ENCODE results near the gene TLCD5.

The TLCD5 gene

DNA sequence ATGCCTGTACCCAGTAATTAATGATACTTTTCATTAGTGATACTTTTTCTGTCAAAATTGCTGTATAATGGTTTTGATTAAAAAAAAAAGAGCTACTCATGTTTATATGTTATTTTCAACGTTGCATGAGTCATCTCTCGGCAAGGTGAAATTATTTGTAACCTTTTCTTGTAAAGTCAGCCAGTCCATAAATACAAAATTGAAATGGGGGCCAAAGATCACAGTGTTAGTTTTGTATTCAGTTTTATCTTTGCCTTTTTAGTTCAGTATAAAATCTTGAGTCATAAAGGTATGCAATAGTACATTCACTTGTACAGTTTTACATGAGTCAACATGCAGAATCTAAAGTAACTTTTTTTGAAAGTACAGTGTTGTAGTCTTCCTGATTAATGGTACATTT lies 15.4 kb downstream of the TLCD5 start:
- TF ChIP-seq, protein P1, sequence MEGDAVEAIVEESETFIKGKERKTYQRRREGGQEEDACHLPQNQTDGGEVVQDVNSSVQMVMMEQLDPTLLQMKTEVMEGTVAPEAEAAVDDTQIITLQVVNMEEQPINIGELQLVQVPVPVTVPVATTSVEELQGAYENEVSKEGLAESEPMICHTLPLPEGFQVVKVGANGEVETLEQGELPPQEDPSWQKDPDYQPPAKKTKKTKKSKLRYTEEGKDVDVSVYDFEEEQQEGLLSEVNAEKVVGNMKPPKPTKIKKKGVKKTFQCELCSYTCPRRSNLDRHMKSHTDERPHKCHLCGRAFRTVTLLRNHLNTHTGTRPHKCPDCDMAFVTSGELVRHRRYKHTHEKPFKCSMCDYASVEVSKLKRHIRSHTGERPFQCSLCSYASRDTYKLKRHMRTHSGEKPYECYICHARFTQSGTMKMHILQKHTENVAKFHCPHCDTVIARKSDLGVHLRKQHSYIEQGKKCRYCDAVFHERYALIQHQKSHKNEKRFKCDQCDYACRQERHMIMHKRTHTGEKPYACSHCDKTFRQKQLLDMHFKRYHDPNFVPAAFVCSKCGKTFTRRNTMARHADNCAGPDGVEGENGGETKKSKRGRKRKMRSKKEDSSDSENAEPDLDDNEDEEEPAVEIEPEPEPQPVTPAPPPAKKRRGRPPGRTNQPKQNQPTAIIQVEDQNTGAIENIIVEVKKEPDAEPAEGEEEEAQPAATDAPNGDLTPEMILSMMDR (IDR thresholded peaks at IDR 0.05; ENCODE audit: low read depth, low read length, missing control alignments), result no peak
- no peak for DNase-seq (ENCODE audit: extremely low read depth, low read depth)

DNA sequence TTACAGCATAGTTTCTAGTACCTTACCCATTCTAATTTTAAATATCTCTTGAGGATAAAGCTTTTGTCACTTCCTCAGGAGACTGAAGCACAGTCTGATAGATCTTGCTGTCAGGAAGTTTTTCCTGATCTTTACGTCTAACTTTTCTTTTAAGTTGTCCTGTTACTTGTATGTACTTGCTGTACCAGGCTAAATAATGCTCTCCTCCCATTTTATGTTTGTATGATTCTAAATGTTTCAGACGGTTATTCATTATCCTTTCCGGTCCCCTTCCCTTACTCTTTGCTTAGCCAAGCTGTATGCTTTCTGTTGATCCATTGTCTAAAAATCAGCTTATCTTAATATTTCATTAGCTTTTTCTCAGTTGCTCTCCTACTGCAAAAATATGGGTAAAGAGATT lies 17.1 kb downstream of the TLCD5 start:
- H3K4me3 ChIP-seq (replicated peaks; ENCODE audit: low read depth, low read length), result no peak overlapping the region
- TF ChIP-seq, protein P1 (IDR thresholded peaks at IDR 0.05; ENCODE audit: low read depth, low read length, missing control alignments), result no peak
- DNase-seq (ENCODE audit: extremely low read depth, low read depth), result no peak

More for the DNA sequence above, 15.4 kb downstream of the TLCD5 start:
- no peak overlapping the region for H3K4me3 ChIP-seq (replicated peaks; ENCODE audit: low read depth, low read length)

DNA sequence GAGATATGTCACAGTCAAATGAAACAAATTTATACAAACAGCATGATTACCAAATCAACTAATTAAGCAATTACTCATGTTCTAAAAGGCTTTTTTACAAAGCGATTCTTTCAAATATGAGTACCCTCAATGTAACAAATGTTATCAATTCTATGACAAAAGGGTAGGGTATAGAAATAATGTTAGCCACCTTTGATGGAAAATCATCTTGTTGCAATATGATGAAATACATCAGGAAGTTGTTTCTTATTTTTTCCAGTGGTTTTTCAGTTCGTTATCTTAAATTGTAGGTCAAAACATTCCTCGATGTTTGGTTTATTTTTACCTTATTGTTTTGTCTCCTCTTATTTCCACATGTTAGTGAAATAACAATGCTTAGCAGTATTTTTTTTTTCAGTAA lies 17.6 kb downstream of the TLCD5 start:
- no peak for DNase-seq (ENCODE audit: extremely low read depth, low read depth)
- no peak overlapping the region for H3K4me3 ChIP-seq (replicated peaks; ENCODE audit: low read depth, low read length)
- TF ChIP-seq, protein P1 (IDR thresholded peaks at IDR 0.05; ENCODE audit: low read depth, low read length, missing control alignments), result no peak

DNA sequence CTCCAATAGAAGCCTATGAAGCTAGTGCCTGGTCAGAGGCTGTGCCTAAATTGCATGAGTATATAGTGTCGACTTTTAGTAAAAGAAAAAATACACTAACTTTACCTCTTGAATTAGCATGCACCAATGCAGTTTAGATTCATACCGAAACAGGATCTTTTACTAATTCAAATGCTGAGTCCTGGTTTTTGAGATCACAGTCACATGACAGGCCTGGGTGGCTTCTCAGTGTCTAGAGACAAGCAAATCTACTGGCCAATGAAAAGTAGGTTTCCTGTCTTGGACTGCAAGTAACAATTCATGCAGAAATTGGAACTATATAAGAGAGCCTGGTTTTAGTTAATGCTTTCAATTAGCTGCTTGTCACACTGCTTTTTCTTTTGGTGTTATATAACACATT lies 18.3 kb downstream of the TLCD5 start:
- no peak for DNase-seq (ENCODE audit: extremely low read depth, low read depth)
- H3K4me3 ChIP-seq (replicated peaks; ENCODE audit: low read depth, low read length), result no peak overlapping the region
- TF ChIP-seq, protein P1 (IDR thresholded peaks at IDR 0.05; ENCODE audit: low read depth, low read length, missing control alignments), result no peak

DNA sequence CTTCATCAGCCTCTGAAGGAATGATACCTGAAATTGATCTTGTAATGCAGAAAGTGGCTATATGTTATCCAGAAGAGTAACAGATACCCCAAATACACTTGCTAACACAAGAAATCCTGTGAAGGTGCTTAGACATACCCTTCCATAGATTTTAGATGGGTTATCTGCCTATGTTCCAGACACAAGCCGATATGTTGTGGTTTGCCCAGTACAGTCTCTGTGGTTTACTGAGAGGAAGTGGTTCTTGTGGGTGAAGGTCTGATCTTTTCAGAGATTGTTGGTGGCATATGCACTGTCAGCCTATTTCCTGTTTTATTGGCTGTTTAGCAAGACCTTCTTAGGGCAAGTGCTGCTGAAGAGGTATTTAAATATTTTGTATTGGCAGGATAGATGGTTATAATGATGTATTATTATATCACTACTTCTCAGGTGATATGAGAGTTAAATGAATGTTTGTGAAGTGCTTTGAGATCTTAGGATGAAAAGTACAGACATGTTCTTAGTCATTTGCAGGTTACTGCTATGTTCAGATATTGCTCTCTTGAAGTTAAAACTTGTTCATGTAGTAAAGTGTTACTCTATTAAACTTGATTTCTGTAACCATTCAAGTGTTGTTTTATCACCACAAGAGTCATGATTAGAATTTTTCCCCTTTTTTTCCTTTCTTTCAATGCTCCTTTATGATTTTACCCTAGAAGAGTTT lies 19.4 kb downstream of the TLCD5 start:
- no peak for DNase-seq (ENCODE audit: extremely low read depth, low read depth)
- TF ChIP-seq, protein P1 (IDR thresholded peaks at IDR 0.05; ENCODE audit: low read depth, low read length, missing control alignments), result no peak
- H3K4me3 ChIP-seq (replicated peaks; ENCODE audit: low read depth, low read length), result no peak overlapping the region

DNA sequence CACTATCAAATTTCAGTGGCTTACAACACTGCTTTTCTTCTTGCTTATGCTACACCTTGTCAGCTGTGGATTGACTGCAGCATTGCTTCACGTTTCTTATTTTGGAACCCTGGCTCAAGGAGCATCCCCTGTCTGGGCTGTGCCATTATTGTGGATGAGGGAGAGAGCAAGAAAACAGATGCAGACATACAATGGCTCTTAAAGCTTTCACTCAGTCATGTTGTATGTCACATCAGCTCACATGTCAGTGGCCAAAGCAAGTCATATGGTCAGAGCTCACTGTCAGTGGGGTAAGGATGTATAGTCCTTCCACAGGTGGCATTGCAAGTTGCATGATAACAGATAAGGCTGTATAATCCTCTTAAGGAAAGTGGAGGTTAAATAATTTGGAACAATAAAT lies 21.1 kb downstream of the TLCD5 start:
- H3K4me3 ChIP-seq (replicated peaks; ENCODE audit: low read depth, low read length), result no peak overlapping the region
- TF ChIP-seq, protein P1 (IDR thresholded peaks at IDR 0.05; ENCODE audit: low read depth, low read length, missing control alignments), result no peak
- DNase-seq (ENCODE audit: extremely low read depth, low read depth), result no peak

DNA sequence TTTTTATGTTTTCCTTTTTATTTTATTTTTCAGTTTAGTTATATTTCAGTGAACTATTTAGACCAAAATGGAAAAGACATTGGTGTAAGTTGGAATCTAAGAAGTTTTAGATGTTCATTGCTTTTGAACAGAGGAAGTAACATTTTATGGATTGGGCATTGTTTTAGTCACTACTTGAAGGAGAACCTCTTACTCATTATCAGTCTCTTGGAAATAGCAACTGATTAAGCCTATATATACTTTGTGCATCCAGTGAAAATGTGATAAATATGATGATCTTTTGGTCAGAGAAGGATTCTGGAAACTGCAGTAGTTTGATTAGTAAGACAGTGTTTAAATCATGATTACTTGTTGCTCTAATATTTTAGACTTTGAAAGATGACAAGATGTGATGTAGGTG lies 25.5 kb downstream of the TLCD5 start:
- DNase-seq (ENCODE audit: extremely low read depth, low read depth), result no peak
- no peak overlapping the region for H3K4me3 ChIP-seq (replicated peaks; ENCODE audit: low read depth, low read length)
- TF ChIP-seq, protein P1 (IDR thresholded peaks at IDR 0.05; ENCODE audit: low read depth, low read length, missing control alignments), result no peak
